DND-41 (cell line): ENCODE measurements around the gene VWA1.

ENCODE experiments used
- CTCF ChIP-seq: IDR thresholded peaks from 2 replicates; pipeline ENCODE4 v1.5.1; 2012; ENCODE audit warnings: borderline replicate concordance, low read length, moderate library complexity, mild to moderate bottlenecking; ENCODE audit not compliant: poor library complexity, severe bottlenecking; ENCODE audit errors: extremely low read depth
- EZH2 ChIP-seq: IDR thresholded peaks from 3 replicates; pipeline ENCODE4 v1.6.1; 2012; ENCODE audit warnings: borderline replicate concordance, low read depth, mild to moderate bottlenecking, moderate library complexity, low read length, inconsistent platforms; ENCODE audit not compliant: severe bottlenecking

GRCh38 chr1:1388078-1388472 lies 47.4 kb upstream of the VWA1 start:
- TF ChIP-seq CTCF (no peak), EZH2 (no peak)
